PFSK-1 (cell line): ENCODE measurements around the gene RIT1.

Source experiments
- FOXP2 ChIP-seq: optimal IDR thresholded peaks from 2 replicates; pipeline ENCODE3; 2011; ENCODE audit warnings: borderline replicate concordance, control low read depth, inconsistent platforms; ENCODE audit not compliant: insufficient read depth; ENCODE audit errors: extremely low read length, extremely low read depth
- POLR2AphosphoS5 ChIP-seq: IDR thresholded peaks from 2 replicates; pipeline ENCODE4 v1.6.1; 2012; ENCODE audit warnings: low read depth, mild to moderate bottlenecking, control low read depth, low read length, moderate library complexity
- TAF1 ChIP-seq: IDR thresholded peaks from 2 replicates; pipeline ENCODE4 v1.6.1; 2012; ENCODE audit warnings: low read length, control low read depth, borderline replicate concordance; ENCODE audit not compliant: insufficient read depth

DNA sequence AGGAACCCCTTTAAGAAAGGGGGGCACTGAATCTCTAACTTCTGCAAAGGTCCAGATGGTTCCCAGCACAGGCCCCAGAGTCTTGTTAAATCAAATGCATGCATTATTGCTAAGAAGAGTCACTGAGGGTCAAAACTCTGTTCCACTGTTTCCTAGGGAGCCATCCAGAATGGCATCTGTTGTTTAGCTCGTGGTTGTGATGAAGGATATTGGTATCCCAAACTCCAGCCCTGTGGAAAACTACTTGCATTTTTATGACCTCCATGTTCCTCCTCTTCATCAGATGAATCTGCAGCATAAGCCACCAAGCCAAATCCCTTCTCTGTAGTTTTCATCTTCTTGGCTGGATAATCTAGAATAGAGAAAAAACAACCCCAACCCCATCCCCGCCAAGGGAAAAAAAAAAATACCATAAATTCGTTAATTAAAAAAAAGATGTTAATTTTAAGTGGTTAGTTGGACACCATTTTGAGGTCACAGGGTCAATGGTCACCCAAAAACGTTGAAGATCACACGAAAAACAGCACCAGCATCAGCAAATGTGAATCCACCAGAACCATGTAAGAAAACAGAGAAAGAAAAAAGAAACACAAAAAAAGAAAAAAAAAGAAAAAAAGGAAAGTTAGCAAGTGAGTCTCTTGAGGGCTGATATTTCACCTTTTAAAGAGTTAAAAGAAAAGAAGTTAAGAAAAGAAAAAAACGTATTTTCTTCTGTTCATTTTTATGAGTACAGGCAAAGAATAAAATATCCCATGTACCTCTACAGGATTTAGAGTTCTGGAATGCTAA lies 3.0 kb upstream of the RIT1 start:
- TF ChIP-seq TAF1 (no peak), FOXP2 (no peak), POLR2AphosphoS5 (no peak)
